NOMO-1 treated with dmso at 0.1 percent for 144 hours (cell line): Measurements from ENCODE around the gene SUGP2.

Experiments
- DNase-seq: peaks from one replicate; lab custom pipeline; 2025; ENCODE audit not compliant: unreplicated experiment; lab: John Stamatoyannopoulos, UW

SUGP2 gene

DNA sequence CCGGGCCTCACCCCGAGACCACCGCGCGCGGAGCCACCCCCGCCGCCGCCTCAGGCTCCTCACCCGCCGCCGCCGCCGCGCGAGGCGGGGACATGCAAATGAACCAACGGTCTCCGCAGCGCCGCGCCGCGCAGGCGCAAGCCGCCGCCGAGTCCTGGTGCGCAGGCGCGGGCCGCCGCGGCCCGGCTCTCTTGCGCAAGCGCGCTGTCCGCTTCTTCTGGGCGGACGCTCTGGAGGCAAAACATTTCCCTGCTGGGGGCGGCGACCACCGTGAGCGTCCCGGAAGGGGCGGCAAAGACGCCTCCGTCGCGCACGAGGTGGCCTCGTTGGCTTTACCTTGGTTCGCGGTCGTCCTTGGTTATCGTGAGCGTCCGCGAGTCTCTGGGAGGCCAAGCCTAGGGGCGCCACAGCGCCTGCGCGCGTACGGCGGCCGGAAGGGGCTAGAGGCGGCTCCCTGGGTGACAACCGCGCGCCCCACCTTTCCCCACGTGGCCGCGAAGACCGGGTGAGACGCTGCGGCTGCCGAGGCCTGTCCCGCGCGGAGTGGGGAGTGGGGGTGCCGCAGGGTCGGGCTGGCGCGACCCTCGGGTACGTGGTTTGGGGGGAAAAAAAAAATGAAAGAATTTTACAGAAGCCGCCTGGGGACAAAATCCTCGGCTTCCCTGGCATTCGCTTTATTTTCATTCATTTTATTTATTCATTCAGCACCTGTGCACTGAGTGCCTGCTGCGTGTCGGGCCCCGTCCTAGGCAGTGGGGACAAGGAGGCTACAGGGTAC, at the start of gene SUGP2, which contains the start of gene ARMC6:
Gene SUGP2, minus strand, starts transcription at position 92 of the 778 bp plus-strand sequence. CDS start 2,446 bp downstream, outside the sequence.
Gene ARMC6, plus strand, starts transcription at position 178 of the 778 bp plus-strand sequence. CDS start 607 bp downstream, outside the sequence.
- DNase-seq, result peak; percentile 85

DNA sequence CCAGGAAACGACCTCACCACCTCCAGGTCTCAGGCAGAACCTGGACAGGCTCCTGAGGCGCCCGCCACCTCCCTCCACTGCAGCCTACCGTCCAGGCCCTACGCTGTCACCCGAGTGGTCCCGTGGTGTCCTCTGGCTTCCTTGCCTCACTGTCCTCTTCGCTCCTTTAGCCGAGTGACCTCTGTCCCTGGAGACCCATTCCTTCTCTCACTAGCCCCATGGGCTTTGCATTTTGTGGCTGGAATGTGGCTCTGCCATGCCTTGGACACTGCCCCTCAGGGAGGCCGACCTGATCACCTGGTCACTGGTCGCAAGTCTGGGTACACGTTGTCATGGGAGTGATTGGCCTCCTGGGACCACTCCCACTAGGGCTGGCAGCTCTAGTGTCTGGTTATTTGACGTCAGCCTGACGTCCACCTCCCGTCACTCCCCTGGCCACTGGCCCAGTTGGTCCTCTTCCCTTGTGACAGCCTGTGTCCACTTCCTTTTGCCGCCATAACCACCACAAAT, 48.4 kb upstream of the SUGP2 start:
- no peak for DNase-seq

DNA sequence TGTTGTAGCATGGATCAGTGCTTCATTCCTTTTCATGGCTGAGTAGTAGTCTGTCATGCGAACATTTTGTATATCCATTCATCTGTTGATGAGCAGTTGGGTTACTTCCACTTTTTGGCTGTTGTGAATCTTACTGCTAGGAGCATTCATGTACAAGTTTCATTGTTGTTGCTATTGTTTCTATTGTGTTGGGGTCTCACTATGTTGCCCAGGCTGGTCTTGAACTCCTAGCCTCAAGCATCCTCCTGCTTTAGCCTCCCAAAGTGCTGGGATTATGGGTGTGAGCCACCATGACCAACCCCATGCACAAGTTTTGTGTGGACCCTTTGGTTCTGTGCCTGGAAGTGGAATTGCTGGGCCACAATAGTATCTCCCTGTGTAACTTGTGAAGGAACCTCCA, 46.3 kb upstream of the SUGP2 start:
- DNase-seq, result no peak

DNA sequence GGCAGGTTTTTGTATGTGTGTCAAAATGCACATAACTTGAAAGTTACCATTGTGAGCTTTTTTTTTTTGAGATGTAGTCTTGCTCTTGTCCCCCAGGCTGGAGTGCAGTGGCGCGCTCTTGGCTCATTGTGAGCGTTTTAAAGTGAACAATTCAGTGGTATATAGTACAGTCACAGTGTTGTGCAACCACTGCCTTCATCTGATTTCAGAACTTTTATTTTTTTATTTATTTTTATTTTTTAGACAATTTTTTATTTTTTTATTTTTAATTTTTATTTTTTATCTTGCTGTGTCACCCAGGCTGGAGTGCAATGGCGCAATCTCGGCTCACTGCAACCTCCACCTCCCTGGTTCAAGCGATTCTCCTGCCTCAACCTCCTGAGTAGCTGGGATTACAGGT, 45.5 kb upstream of the SUGP2 start:
- no peak for DNase-seq

DNA sequence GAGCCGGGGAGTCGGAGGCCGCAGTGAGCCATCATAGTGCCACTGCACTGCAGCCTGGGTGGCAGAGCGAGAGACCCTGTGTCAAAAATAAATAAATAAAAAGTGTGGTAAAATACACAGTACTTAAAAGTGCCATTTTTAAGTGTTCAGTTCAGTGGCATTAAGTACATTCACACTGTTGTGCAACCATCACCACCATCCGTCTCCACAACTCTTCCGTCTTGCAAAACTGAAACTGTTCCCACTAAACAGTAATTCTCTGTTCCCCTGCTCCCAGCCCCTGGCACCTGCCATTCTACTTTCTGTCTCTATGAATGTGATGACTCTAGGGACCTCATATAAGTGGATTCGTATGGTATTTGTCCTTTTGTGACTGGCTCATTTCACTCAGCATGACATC, 43.8 kb upstream of the SUGP2 start:
- DNase-seq, result peak; percentile 70

DNA sequence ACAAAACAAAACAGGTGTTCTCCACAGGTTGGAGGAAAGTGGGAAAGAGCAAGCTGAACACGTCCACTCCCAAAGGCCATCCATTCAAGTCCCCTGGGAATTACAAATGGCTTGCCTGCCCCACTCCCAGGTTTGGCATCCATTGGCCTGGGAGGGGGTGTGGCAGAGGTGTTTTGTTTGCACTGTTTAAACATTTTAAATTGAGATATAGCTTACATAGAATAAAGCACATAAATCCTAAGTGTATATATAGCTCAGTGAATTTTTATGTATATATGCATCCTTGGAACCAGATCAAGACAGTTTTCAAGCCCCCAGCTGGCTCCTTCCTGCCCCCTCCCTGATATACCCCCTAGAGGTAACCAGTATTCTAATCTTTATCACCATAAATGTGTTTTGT, 43.2 kb upstream of the SUGP2 start:
- DNase-seq, result no peak

DNA sequence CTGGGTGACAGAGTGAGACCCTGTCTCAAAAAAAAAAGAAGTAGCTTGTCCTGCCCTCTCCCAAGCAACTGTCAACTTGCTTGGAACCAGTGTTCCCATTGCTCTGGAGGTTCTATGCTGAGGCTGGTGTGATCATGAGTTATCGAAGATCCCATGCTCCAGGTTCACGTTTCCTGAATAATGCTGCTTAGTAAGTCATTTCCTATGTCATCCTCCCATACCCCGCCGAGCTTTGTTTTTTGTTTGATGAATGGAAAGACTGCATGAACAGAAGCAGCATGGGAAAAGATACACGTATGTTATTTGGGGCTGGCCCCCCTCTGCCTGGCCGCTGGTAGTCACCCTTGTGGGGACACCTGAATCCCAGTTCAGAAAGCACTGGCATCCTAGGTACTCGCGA, 41.8 kb upstream of the SUGP2 start:
- no peak for DNase-seq

DNA sequence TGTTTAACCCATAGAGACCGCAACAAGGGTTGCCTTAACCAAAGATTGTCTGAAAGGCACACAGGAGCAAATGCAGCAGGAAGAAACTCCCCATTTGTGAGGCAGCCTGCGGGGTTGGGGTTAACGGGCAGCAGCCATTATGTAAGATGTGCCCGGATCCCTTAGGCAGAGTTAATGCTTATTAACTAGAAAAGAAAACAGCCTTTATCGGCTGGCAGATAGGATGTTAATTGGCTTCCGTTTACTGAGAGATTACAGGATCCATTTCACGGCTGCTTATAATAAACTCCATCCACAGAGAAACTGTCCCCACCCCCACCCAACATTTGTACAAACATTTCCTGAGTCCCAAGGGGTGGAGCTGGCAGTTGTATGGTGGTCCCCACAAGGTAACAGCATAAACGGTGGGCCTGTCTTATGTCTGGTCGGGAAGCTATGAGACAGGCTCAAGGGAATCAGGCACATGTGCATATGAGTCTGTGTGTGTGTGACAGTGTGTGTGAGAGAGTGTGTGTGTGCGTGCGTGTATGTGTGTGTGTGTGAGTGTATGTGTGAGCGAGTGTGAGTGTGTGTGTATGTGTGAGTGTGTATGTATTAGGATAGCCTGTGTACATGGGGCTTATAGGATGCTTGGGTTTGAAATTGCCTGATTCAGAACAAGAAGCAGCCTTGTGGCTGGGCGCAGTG, 41.0 kb upstream of the SUGP2 start:
- DNase-seq, result no peak

DNA sequence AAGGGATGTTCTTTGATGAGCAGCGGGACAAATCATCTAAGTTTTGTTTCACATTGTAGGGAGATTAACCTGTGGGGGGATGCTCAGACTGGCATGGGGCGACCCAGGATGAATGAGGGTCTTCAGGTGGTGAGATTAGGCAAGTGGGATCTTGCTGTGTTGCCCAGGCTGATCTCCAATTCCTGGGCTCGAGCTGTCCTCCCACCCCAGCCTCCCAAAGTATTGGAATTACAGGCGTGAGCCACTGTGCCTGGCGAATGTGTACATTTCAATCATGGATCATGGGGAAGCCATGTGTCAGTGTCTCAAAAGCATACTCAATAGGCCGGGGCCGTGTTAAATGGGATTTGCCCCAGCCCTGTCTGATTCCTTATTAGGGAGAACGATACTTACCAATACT, 38.6 kb upstream of the SUGP2 start:
- DNase-seq, result no peak

DNA sequence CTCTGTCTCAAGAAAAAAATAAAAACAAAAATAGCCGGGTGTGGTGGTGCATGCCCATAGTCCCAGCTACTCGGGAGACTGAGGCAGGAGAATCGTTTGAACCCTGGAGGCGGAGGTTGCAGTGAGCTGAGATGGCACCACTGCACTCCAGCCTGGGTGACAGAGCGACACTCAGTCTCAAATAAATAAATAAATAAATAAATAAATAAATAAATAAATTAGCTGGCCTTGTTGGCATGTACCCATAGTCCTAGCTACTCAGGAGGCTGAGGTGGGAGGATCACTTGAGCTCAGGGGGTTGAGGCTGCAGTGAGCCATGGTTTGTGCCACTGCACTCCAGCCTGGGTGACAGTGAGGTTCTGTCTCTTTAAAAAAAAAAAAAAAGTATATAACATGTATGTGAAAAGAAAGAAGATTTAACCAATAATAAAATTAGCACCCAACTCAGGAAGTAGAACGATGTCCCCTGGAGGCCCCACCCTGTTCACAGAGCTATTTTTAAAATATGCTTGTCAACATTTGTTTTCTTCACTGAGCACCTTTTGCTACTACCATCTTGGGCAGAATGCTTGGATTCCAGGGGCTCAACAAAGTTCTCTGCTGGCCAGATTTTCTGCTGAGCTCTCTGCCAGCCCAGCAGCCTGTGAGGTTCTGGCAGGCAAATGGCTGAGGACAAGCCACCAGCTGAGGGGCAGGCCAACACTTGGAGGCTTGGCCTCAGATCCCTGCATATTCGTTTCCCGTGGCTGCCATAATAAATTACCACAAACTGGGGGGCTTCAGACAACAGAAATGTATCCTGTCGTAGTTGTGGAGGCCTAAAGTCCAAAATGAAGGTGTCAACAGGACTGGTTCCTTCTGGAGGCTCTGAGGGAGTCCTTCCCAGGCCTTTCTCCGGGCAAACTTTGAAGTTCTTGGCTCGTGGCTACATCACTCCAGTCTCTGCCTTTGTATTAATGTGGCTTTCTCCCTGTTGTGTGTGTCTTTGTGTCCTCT, 35.6 kb upstream of the SUGP2 start:
- no peak for DNase-seq

DNA sequence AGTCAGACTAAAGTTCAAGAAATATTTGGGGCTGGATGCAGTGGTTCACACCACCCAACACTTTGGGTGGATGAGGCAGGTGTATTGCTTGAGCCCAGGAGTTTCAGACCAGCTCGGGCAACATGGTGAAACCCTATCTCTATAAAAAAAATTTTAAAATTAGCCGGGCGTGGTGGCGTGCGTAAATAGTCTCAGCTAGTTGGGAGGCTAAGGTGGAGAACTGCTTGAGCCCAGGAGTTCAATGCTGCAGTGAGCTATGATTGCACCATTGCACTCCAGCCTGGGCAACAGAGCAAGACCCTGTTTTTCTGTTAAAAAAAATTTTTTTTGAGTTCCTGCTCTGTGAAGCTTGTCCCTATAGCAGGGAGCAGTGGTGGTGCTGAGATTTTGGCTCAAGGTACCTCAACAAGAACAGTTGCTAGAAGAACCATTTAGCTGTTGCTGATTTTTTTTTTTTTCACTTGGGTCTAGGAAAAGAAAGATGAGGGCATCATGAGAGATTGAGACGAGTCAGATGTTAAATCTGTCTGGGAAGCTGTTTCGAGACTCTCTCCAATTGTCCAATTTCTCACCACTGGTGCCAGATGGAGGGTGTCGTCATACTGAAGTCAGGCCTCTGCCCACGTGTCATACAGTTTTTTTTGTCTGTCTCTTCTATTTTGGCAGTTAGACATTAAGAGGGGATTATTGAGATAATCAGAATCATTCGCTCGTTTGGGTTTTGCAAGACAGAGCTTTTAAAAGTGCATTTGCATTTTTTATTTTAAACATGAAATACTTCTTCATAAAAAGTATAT, 34.2 kb upstream of the SUGP2 start:
- DNase-seq, result no peak

DNA sequence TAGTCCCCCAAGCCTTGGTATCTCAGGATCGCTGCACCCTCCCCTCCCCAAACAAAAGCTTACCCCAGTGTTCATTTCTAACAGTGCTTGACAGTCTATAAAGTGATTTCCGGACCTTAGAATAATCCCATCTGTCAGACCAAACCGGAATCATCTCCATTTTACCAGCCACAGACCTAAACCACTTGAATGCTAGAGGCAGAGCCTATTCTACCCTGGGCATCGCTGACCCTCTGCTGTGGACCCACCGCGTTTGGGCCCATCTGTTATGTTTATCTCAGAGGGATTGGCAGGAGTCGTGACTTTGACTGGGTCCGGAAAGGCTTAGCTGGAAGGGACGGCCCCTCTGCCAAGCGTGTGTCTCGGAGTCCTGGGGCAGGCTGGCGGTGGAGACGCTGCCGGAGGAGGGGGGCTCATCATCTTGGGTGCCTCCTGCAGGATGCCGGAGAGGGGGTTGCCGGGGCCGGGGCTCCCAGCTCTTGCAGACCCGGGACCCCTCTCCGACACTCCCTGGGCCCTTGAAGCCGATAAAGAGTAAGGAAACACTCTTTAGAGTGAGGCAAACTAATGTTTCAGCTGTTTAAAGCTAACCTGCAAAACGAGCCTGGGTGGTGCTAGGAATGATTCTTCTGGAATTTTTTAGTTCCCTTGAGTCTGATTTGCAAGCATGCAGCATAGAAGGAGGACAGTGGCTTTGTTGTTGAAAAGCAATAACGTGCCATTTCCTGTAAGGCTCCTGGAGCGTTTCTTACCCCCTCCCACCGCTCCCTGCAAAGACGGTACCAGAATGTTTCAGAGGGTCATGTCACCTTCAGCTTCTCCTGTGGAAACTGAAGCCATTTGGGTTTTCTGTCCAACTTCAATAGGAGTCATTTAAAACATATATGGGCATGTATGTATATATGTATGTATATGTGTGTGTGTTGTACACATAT, 31.8 kb upstream of the SUGP2 start:
- DNase-seq, result no peak

DNA sequence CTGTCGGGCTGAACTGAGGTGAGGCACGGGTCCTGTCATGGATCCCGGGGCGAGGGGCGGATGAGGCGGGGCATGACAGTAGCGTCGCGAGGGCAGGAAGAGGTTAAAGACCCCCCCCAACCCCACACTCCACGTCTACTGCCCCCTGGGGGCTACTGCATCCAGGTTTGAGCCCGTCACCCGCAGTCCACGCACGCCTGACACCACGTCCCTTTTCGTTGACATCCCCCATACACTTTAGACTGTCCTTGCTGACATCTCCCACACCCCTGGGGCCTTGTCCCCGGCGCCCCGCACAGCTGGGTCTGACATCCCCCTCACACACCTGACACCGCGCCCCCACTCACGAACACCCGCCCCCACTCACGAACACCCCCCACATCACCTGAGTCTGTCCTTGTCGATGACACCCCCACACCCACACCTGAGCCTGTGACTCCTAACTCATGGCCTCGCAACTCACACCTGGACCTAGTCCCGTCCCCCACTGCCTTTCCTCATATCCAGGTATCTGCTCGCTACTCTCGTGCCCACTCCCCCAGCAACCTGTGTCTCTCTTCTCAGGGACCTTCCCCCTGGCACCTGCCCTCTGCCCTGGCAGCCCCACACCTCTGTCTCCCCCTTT, 30.9 kb upstream of the SUGP2 start:
- no peak for DNase-seq

DNA sequence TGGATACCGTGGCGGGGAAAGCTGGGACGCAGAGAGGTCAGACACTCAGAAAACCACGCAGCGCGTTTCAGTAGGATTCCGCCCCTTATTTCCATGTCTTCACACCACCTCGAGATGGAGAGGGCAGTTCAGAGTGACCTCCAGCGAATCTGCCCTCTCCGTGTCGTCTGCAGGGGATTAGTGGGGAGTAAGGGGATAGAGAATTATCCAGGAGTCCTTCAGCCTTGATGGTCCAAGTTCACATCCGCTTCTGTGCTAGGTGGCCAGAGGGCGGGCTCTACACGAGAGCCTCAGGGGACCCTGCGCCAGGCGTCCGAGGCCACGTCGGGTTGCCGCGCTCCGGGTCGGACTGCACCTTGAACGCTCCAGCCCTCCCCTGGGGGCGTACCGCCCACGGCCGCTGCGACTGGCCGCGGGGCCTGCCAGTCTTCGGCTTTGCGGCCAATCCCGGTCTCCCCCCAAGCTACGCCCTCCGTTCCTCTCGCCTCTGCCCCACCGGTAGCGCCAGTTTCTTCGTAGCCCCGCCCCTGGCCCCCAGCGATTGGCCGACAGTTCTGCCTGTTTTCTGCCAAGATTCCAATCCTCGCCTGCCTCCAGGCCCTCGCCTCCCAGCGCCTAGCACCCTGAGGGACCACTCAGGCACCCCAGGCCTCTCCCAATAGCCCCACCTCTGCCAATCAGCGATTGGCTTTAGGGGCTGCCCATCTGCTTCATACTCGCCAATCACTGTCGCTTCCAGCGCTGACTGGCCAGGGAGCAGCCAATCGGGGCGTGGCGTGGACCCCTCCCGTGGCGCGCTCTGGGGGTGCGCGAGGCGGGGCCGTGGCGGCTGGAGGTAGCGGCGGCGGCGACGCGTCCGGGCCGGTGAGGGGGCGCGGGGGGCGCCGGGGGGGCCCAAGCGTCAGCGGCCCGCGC, 30.1 kb upstream of the SUGP2 start, which contains the start of gene SLC25A42:
Gene SLC25A42, plus strand, starts transcription at position 812 of the 915 bp plus-strand sequence. CDS start 32,131 bp downstream, outside the sequence.
- peak; percentile 100 for DNase-seq

DNA sequence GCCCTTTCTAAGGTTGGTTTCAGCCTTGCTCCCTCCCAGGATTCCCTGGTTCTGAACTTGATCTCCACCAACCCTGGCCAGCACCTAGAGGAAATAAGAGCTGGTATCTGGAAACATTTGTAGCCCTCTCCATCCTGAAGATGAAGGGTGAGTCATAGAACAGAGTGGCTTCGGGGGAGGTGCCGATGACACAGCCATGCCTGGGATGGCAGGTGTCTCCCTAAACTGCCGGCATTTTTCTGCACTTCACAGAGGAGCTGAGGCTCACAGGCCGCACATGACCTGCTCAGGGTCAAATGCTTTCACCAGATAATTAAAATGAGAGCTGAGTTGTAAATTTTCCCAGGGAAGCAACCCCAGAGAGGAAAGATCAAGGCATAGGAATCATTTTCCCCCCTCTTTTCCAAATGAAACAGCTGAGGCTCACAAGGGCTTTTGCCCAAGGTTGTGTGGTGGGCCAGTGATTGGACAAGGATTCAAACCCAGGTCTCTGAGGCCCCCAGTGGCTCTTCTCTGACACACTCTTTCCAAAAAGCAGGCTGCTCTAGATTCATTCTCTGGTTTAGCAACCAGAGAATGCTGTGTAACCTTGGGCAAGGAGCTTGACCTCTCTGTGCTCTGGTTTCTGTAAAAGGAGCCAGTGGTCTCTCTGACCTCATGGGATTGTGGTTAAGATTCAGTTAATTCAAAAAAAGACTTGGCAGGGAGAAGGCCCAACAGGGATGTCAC, 29.3 kb upstream of the SUGP2 start:
- DNase-seq, result no peak

DNA sequence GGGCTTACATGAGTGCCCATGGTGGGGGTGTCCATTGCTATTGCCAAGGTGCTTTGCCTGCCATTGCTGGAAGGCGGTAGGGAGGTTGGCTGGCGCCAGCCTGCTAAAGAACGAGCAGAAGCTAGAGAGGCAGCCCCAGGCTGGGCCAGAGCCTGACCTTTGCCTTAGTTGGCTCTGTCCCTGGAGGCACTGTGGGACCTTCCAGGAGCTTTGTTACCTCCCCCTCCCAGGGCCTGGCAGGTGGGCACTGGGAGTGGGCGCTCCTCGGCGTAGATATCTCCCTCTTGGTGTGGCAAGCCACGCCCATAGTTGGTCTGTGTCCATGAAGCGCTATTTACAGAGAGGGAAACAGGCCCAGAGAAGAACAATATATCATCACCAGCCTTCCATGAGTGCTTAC, 28.2 kb upstream of the SUGP2 start:
- DNase-seq, result no peak
